Measurements from ENCODE around the gene TLNRD1.

Gene TLNRD1

GRCh38 chr15:81024265-81024872 is 23.6 kb downstream of the TLNRD1 start:
- Histone ChIP-seq H3F3A (ENCODE audit: insufficient read depth) (no peaks in the 10 kb centered on the region), H3K27ac (ENCODE audit: low read depth, low read length) (no peak overlapping the region)

GRCh38 chr15:81024936-81025335 is 24.2 kb downstream of the TLNRD1 start:
- H3K9me2 ChIP-seq (replicated peaks; ENCODE audit: insufficient read depth, low read length): no peaks in the 10 kb centered on the region
- H3F3A ChIP-seq (ENCODE audit: insufficient read depth): no peaks in the 10 kb centered on the region
- no peaks in the 10 kb centered on the region for H3K9me3 ChIP-seq (ENCODE audit: insufficient read depth, low read length)
- no peak overlapping the region for H3K9ac ChIP-seq (ENCODE audit: low read length)
- H2AFZ ChIP-seq (ENCODE audit: low read depth, low read length, severe bottlenecking): no peak overlapping the region
- no peaks in the 10 kb centered on the region for H3K36me3 ChIP-seq (ENCODE audit: low read length)
- H3K79me2 ChIP-seq (ENCODE audit: insufficient read depth, low read length): no peaks in the 10 kb centered on the region
- H3K4me2 ChIP-seq (ENCODE audit: low read depth, low read length, poor library complexity, severe bottlenecking): no peak overlapping the region
- TF ChIP-seq, protein P1, sequence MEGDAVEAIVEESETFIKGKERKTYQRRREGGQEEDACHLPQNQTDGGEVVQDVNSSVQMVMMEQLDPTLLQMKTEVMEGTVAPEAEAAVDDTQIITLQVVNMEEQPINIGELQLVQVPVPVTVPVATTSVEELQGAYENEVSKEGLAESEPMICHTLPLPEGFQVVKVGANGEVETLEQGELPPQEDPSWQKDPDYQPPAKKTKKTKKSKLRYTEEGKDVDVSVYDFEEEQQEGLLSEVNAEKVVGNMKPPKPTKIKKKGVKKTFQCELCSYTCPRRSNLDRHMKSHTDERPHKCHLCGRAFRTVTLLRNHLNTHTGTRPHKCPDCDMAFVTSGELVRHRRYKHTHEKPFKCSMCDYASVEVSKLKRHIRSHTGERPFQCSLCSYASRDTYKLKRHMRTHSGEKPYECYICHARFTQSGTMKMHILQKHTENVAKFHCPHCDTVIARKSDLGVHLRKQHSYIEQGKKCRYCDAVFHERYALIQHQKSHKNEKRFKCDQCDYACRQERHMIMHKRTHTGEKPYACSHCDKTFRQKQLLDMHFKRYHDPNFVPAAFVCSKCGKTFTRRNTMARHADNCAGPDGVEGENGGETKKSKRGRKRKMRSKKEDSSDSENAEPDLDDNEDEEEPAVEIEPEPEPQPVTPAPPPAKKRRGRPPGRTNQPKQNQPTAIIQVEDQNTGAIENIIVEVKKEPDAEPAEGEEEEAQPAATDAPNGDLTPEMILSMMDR (IDR thresholded peaks at IDR 0.05; ENCODE audit: insufficient read depth, low read length, poor library complexity, severe bottlenecking): no peak
- TF ChIP-seq EZH2phosphoT487 (conservative IDR thresholded peaks at IDR 0.05; ENCODE audit: low read length): no peak
- no peak overlapping the region for H3K4me3 ChIP-seq (ENCODE audit: insufficient read depth, low read length, poor library complexity, severe bottlenecking)
- H4K20me1 ChIP-seq (ENCODE audit: low read depth, low read length): no peaks in the 10 kb centered on the region
- H3K27ac ChIP-seq (ENCODE audit: low read depth, low read length): no peak overlapping the region
- no peaks in the 10 kb centered on the region for H3K27me3 ChIP-seq (ENCODE audit: low read length)

More at GRCh38 chr15:81024265-81024872, 23.6 kb downstream of the TLNRD1 start:
- Histone ChIP-seq H4K20me1 (ENCODE audit: low read depth, low read length) (no peaks in the 10 kb centered on the region), H3K9me2 (replicated peaks; ENCODE audit: insufficient read depth, low read length) (no peaks in the 10 kb centered on the region), H3K79me2 (ENCODE audit: insufficient read depth, low read length) (no peaks in the 10 kb centered on the region), H3K4me3 (ENCODE audit: insufficient read depth, low read length, poor library complexity, severe bottlenecking) (no peak overlapping the region), H3K9me3 (ENCODE audit: insufficient read depth, low read length) (no peaks in the 10 kb centered on the region), H2AFZ (ENCODE audit: low read depth, low read length, severe bottlenecking) (no peak overlapping the region), H3K36me3 (ENCODE audit: low read length) (no peaks in the 10 kb centered on the region), H3K4me2 (ENCODE audit: low read depth, low read length, poor library complexity, severe bottlenecking) (no peak overlapping the region), H3K9ac (ENCODE audit: low read length) (no peak overlapping the region), H3K27me3 (ENCODE audit: low read length) (no peaks in the 10 kb centered on the region)
- TF ChIP-seq, protein P1 (IDR thresholded peaks at IDR 0.05; ENCODE audit: insufficient read depth, low read length, poor library complexity, severe bottlenecking): no peak
- TF ChIP-seq EZH2phosphoT487 (conservative IDR thresholded peaks at IDR 0.05; ENCODE audit: low read length): no peak

DNA sequence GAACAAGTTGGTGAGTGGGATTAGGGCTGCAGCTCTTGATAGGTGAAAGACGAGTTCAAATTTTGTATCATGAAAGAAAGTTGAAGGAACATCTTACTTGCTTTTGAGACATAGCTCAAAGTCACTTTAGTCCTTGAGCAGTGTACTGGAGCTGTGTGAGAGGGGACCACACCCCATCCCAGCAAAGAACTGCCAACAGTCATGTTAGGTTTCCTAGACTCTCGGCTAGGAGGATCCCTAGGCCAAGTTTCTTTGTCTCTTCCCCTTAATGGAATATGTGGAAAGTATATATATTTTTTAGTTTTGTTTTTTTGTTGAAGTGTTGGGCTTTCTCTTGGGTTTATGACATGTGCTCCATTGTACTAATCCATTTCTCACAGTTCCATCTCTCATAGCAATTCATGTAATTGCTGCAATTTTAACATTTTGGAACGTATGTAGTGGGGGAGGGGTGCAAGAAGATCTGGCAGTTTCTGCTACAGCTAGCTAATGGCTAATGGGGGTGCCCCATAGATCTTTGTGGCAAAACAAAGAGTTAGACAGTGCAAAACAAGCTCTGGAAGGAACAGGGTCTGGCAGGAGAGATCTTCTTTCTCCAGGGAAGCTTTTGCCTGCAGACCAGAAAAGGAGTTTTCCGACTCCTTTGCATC is 25.1 kb downstream of the TLNRD1 start:
- TF ChIP-seq EZH2phosphoT487 (conservative IDR thresholded peaks at IDR 0.05; ENCODE audit: low read length): no peak
- Histone ChIP-seq H3K9me3 (ENCODE audit: insufficient read depth, low read length) (no peaks in the 10 kb centered on the region), H3K36me3 (ENCODE audit: low read length) (no peaks in the 10 kb centered on the region), H3F3A (ENCODE audit: insufficient read depth) (no peaks in the 10 kb centered on the region), H2AFZ (ENCODE audit: low read depth, low read length, severe bottlenecking) (no peak overlapping the region), H3K4me2 (ENCODE audit: low read depth, low read length, poor library complexity, severe bottlenecking) (no peak overlapping the region), H3K9me2 (replicated peaks; ENCODE audit: insufficient read depth, low read length) (no peaks in the 10 kb centered on the region), H3K9ac (ENCODE audit: low read length) (no peak overlapping the region), H3K79me2 (ENCODE audit: insufficient read depth, low read length) (no peaks in the 10 kb centered on the region), H3K27ac (ENCODE audit: low read depth, low read length) (no peak overlapping the region), H3K27me3 (ENCODE audit: low read length) (no peaks in the 10 kb centered on the region), H3K4me3 (ENCODE audit: insufficient read depth, low read length, poor library complexity, severe bottlenecking) (no peak overlapping the region), H4K20me1 (ENCODE audit: low read depth, low read length) (no peaks in the 10 kb centered on the region)
